Fibroblast of lung (primary cell): ENCODE measurements around the gene PLAA.

Experiments used
- EZH2 ChIP-seq: IDR thresholded peaks from 2 replicates; pipeline ENCODE4 v1.5.1; 2012; ENCODE audit warnings: low read length, control low read depth, mild to moderate bottlenecking; ENCODE audit errors: missing control alignments
- TF ChIP-seq, protein P1 (sequence below), 2 donors: IDR thresholded peaks in 1 of 2; conservative IDR thresholded peaks in 1 of 2; 1 replicate in 1 of 2; 2 replicates in 1 of 2; pipeline ENCODE4 v1.5.1; 2011 to 2012; ENCODE audit warnings: low read length in 2 of 2, control low read depth in 1 of 2, inconsistent platforms in 1 of 2, low read depth in 1 of 2, mild to moderate bottlenecking in 1 of 2

DNA sequence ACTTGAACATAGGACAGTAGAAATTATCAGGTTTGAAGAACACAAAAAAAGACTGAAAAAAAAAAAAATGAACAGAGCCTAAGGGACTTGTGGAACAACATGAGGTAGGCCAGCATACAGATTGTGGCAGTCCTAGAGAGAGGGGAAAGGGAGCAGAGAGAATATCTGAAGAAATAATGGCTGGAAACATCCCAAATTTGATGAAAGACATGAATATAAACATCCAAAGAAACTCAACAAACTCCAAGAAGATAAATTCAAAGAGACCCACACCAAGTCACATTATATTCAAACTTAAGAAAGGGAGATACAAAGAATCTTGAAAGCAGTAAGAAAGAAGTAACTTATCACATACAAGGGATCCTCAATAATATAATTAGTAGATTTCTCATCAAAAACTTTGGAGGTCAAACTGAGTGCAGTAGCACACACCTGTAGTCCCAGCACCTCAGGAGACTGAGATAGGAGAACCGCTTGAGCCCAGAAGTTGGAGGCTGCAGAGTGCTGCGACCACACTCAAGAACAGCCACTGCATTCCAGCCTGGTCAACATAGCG, 9.1 kb downstream of the PLAA start:
- TF ChIP-seq, protein P1, sequence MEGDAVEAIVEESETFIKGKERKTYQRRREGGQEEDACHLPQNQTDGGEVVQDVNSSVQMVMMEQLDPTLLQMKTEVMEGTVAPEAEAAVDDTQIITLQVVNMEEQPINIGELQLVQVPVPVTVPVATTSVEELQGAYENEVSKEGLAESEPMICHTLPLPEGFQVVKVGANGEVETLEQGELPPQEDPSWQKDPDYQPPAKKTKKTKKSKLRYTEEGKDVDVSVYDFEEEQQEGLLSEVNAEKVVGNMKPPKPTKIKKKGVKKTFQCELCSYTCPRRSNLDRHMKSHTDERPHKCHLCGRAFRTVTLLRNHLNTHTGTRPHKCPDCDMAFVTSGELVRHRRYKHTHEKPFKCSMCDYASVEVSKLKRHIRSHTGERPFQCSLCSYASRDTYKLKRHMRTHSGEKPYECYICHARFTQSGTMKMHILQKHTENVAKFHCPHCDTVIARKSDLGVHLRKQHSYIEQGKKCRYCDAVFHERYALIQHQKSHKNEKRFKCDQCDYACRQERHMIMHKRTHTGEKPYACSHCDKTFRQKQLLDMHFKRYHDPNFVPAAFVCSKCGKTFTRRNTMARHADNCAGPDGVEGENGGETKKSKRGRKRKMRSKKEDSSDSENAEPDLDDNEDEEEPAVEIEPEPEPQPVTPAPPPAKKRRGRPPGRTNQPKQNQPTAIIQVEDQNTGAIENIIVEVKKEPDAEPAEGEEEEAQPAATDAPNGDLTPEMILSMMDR (conservative IDR thresholded peaks at IDR 0.05 in 1 of 2, IDR thresholded peaks at IDR 0.05 in 1 of 2; ENCODE audit: low read depth in 1 of 2, low read length in 2 of 2): no peak
- TF ChIP-seq EZH2: no peak
